Thoracic aorta (tissue), 2 donors: ENCODE data around the gene PGM2. TPM values are rescaled to one million over a fixed set of nuclear protein-coding genes. Genes with fewer than 3 reads are reported as not detected.

Experiments
- ATAC-seq: fragments of 150-250 bp; one replicate; pipeline ENCODE4 v1.8.0; 2017; ENCODE audit warnings: low read depth; ENCODE audit not compliant: insufficient number of reproducible peaks, low FRiP score
- DNase-seq: peaks from one replicate; pipeline ENCODE4 v3.0.0-alpha.2; 2020; ENCODE audit warnings: low spot score
- H3K27ac ChIP-seq, 2 donors: fragments of 200-600 bp; sonication (generic); 1 replicate in 1 of 2; 2 replicates in 1 of 2; pipeline ENCODE4 v1.5.1; 2016; ENCODE audit warnings: mild to moderate bottlenecking in 2 of 2, moderate library complexity in 2 of 2
- H3K27me3 ChIP-seq: fragments of 200-600 bp; sonication (generic); replicated peaks from 2 replicates; pipeline ENCODE4 v1.6.0; 2016; ENCODE audit warnings: mild to moderate bottlenecking; ENCODE audit not compliant: insufficient read depth
- H3K36me3 ChIP-seq: fragments of 200-600 bp; sonication (generic); one replicate; pipeline ENCODE4 v1.5.1; 2016
- H3K4me1 ChIP-seq, 2 donors: fragments of 200-600 bp; sonication (generic); 1 replicate in 1 of 2; 2 replicates in 1 of 2; pipeline versions ENCODE4 v1.5.1 to v1.6.0; 2016; ENCODE audit warnings: low read depth in 2 of 2, mild to moderate bottlenecking in 1 of 2; ENCODE audit not compliant: control insufficient read depth in 1 of 2
- H3K4me3 ChIP-seq: fragments of 200-600 bp; sonication (generic); 2 replicates; pipeline ENCODE4 v1.5.1; 2016; ENCODE audit warnings: mild to moderate bottlenecking
- H3K9me3 ChIP-seq: fragments of 200-600 bp; sonication (generic); 2 replicates; pipeline ENCODE4 v1.5.1; 2016
- CTCF ChIP-seq: fragments of 200-600 bp; sonication (generic); IDR thresholded peaks from one replicate; pipeline ENCODE4 v1.5.1; 2019; ENCODE audit warnings: antibody characterized with exemption
- total RNA-seq, 2 donors: library from RNA; depleted of rRNA; stranded (reverse); fragments of >200 nt; gene quantifications; one replicate each; pipeline versions ENCODE4 v1.1.0 to v1.2.3, GENCODE V29; 2016

The PGM2 gene
- total RNA-seq, 2 donors from 2014 or later: 22.9 to 29.1 TPM

- DNase-seq (no peak), ATAC-seq (no peak)
- Histone ChIP-seq H3K27ac (no peak overlapping the region), H3K9me3 (no peaks in the 10 kb centered on the region), H3K27me3 (no peaks in the 10 kb centered on the region), H3K4me3 (no peak overlapping the region), H3K36me3 (no peaks in the 10 kb centered on the region), H3K4me1 (no peaks in the 10 kb centered on the region)
- TF ChIP-seq CTCF: no peak
Observed at GRCh38 chr4:37858872-37859271, 32.4 kb downstream of the PGM2 start.

GRCh38 chr4:37860266-37860665 lies 33.8 kb downstream of the PGM2 start:
- no peaks in the 10 kb centered on the region for H3K9me3 ChIP-seq
- DNase-seq (no peak), ATAC-seq (no peak)
- peaks cover 0 to 10% of the 10 kb centered on the region in 2 donors for H3K4me1 ChIP-seq
- H3K27me3 ChIP-seq: no peaks in the 10 kb centered on the region
- H3K36me3 ChIP-seq: no peaks in the 10 kb centered on the region
- no peak overlapping the region for H3K27ac ChIP-seq
- no peak overlapping the region for H3K4me3 ChIP-seq
- TF ChIP-seq CTCF: no peak

GRCh38 chr4:37862961-37863360 lies 36.5 kb downstream of the PGM2 start:
- H3K9me3 ChIP-seq: no peaks in the 10 kb centered on the region
- no peaks in the 10 kb centered on the region for H3K27me3 ChIP-seq

GRCh38 chr4:37864786-37865185 lies 38.3 kb downstream of the PGM2 start:
- Histone ChIP-seq H3K9me3 (no peaks in the 10 kb centered on the region), H3K4me1 (peaks cover 0 to 15% of the 10 kb centered on the region in 2 donors), H3K4me3 (no peak overlapping the region), H3K27me3 (no peaks in the 10 kb centered on the region), H3K27ac (no peak overlapping the region), H3K36me3 (no peaks in the 10 kb centered on the region)
- DNase-seq (no peak), ATAC-seq (no peak)
- no peak for TF ChIP-seq CTCF

More at GRCh38 chr4:37862961-37863360, 36.5 kb downstream of the PGM2 start:
- no peak for DNase-seq
- no peak for ATAC-seq
- Histone ChIP-seq H3K4me1 (peaks cover 0 to 15% of the 10 kb centered on the region in 2 donors), H3K27ac (no peak overlapping the region), H3K36me3 (no peaks in the 10 kb centered on the region), H3K4me3 (no peak overlapping the region)
- no peak for TF ChIP-seq CTCF

- Histone ChIP-seq H3K36me3 (no peaks in the 10 kb centered on the region), H3K9me3 (no peaks in the 10 kb centered on the region), H3K27me3 (no peaks in the 10 kb centered on the region), H3K4me1 (peaks cover 0 to 15% of the 10 kb centered on the region in 2 donors), H3K4me3 (no peak overlapping the region), H3K27ac (no peak overlapping the region)
- TF ChIP-seq CTCF: no peak
- no peak for DNase-seq
- no peak for ATAC-seq
Observed at GRCh38 chr4:37865450-37865849, 39.0 kb downstream of the PGM2 start.
